T-helper 2 cell treated with Interferon-gamma antibody and Interleukin-4, amounts not matched to agents 5 μg/mL and 100 μg/mL, for 36 hours (primary cell): Measurements from ENCODE around the gene CFAP20.
"Not testable (repeated sequence)": the region's sequence is repeated elsewhere in the genome, so short reads cannot be mapped to it uniquely, and the experiment has no call there.

Source experiments
- DNase-seq: peaks from one replicate; pipeline ENCODE4 v3.0.0; 2021; ENCODE audit warnings: low spot score
- H3K27ac Mint-ChIP-seq: one replicate; pipeline ENCODE4 v1.8.0; 2021; ENCODE audit warnings: mild to moderate bottlenecking, mixed read lengths
- H3K27me3 Mint-ChIP-seq: one replicate; pipeline ENCODE4 v1.8.0; 2021; ENCODE audit warnings: low read depth, mixed read lengths
- H3K36me3 Mint-ChIP-seq: one replicate; pipeline ENCODE4 v1.8.0; 2021; ENCODE audit warnings: low read depth, mixed read lengths
- H3K4me1 Mint-ChIP-seq: one replicate; pipeline ENCODE4 v1.8.0; 2021; ENCODE audit warnings: low read depth, mixed read lengths
- H3K4me3 Mint-ChIP-seq: one replicate; pipeline ENCODE4 v1.8.0; 2022; ENCODE audit warnings: mild to moderate bottlenecking, moderate library complexity, mixed read lengths
- H3K9me3 Mint-ChIP-seq: one replicate; pipeline ENCODE4 v1.8.0; 2021; ENCODE audit warnings: mixed read lengths

CFAP20 gene

GRCh38 chr16:58098207-58099096, 30.7 kb downstream of the CFAP20 start:
- H3K4me1 Mint-ChIP-seq: peaks cover 10% of the 10 kb centered on the region

GRCh38 chr16:58096249-58096648, 32.9 kb downstream of the CFAP20 start:
- no peak for DNase-seq

More at GRCh38 chr16:58098207-58099096, 30.7 kb downstream of the CFAP20 start:
- H3K9me3 Mint-ChIP-seq: no peaks in the 10 kb centered on the region
- no peak overlapping the region for H3K4me3 Mint-ChIP-seq
- no peaks in the 10 kb centered on the region for H3K36me3 Mint-ChIP-seq
- no peak overlapping the region for H3K27ac Mint-ChIP-seq
- no peaks in the 10 kb centered on the region for H3K27me3 Mint-ChIP-seq
- DNase-seq: no peak

GRCh38 chr16:58095575-58095960, 33.6 kb downstream of the CFAP20 start:
- H3K27ac Mint-ChIP-seq, H3K27me3 Mint-ChIP-seq, H3K36me3 Mint-ChIP-seq, DNase-seq, H3K4me1 Mint-ChIP-seq, H3K9me3 Mint-ChIP-seq, H3K4me3 Mint-ChIP-seq: not testable (repeated sequence)

More at GRCh38 chr16:58096249-58096648, 32.9 kb downstream of the CFAP20 start:
- Mint-ChIP-seq H3K27ac (no peak overlapping the region), H3K9me3 (no peaks in the 10 kb centered on the region), H3K4me3 (no peak overlapping the region), H3K27me3 (no peaks in the 10 kb centered on the region), H3K36me3 (no peaks in the 10 kb centered on the region), H3K4me1 (peaks cover 10% of the 10 kb centered on the region)

GRCh38 chr16:58094791-58095574, 34.2 kb downstream of the CFAP20 start:
- Mint-ChIP-seq H3K36me3 (no peaks in the 10 kb centered on the region), H3K9me3 (no peaks in the 10 kb centered on the region), H3K4me1 (peaks cover 11% of the 10 kb centered on the region), H3K27me3 (no peaks in the 10 kb centered on the region), H3K4me3 (no peak overlapping the region), H3K27ac (no peak overlapping the region)
- no peak for DNase-seq

- Mint-ChIP-seq H3K4me1 (peaks cover 13% of the 10 kb centered on the region), H3K36me3 (no peaks in the 10 kb centered on the region), H3K4me3 (no peak overlapping the region), H3K9me3 (no peaks in the 10 kb centered on the region), H3K27ac (no peak overlapping the region), H3K27me3 (no peaks in the 10 kb centered on the region)
- DNase-seq: no peak
These were observed 35.2 kb downstream of the CFAP20 start for GRCh38 chr16:58094026-58094425.

- not testable (repeated sequence) for H3K27me3 Mint-ChIP-seq, DNase-seq, H3K36me3 Mint-ChIP-seq, H3K4me3 Mint-ChIP-seq, H3K9me3 Mint-ChIP-seq, H3K27ac Mint-ChIP-seq
- H3K4me1 Mint-ChIP-seq: peaks cover 10% of the 10 kb centered on the region
These were observed 38.8 kb downstream of the CFAP20 start for GRCh38 chr16:58090396-58090795.

- Mint-ChIP-seq H3K4me1 (peaks cover 5% of the 10 kb centered on the region), H3K9me3 (no peaks in the 10 kb centered on the region), H3K27me3 (no peaks in the 10 kb centered on the region), H3K27ac (no peak overlapping the region), H3K36me3 (no peaks in the 10 kb centered on the region), H3K4me3 (no peak overlapping the region)
- no peak for DNase-seq
These were observed 41.1 kb downstream of the CFAP20 start for GRCh38 chr16:58088091-58088490.

- no peak overlapping the region for H3K4me3 Mint-ChIP-seq
- H3K27me3 Mint-ChIP-seq: no peaks in the 10 kb centered on the region
- no peaks in the 10 kb centered on the region for H3K36me3 Mint-ChIP-seq
- DNase-seq: no peak
- H3K4me1 Mint-ChIP-seq: peaks cover 5% of the 10 kb centered on the region
- H3K9me3 Mint-ChIP-seq: no peaks in the 10 kb centered on the region
- H3K27ac Mint-ChIP-seq: no peak overlapping the region
These were observed 41.8 kb downstream of the CFAP20 start for GRCh38 chr16:58087209-58087913.

- H3K27ac Mint-ChIP-seq: no peak overlapping the region
- no peak for DNase-seq
- H3K9me3 Mint-ChIP-seq: no peaks in the 10 kb centered on the region
- no peak overlapping the region for H3K4me3 Mint-ChIP-seq
- peaks cover 5% of the 10 kb centered on the region for H3K4me1 Mint-ChIP-seq
- no peaks in the 10 kb centered on the region for H3K36me3 Mint-ChIP-seq
- no peaks in the 10 kb centered on the region for H3K27me3 Mint-ChIP-seq
These were observed 42.6 kb downstream of the CFAP20 start for GRCh38 chr16:58086381-58087208.

- DNase-seq: no peak
- H3K36me3 Mint-ChIP-seq: no peaks in the 10 kb centered on the region
- no peaks in the 10 kb centered on the region for H3K9me3 Mint-ChIP-seq
- H3K27ac Mint-ChIP-seq: no peak overlapping the region
- H3K27me3 Mint-ChIP-seq: no peaks in the 10 kb centered on the region
- H3K4me3 Mint-ChIP-seq: no peak overlapping the region
- H3K4me1 Mint-ChIP-seq: peaks cover 5% of the 10 kb centered on the region
These were observed 43.5 kb downstream of the CFAP20 start for GRCh38 chr16:58085584-58086251.

- DNase-seq: no peak
- H3K4me1 Mint-ChIP-seq: peaks cover 4% of the 10 kb centered on the region
- H3K27me3 Mint-ChIP-seq: no peaks in the 10 kb centered on the region
- no peak overlapping the region for H3K27ac Mint-ChIP-seq
- no peaks in the 10 kb centered on the region for H3K36me3 Mint-ChIP-seq
- H3K4me3 Mint-ChIP-seq: no peak overlapping the region
- H3K9me3 Mint-ChIP-seq: no peaks in the 10 kb centered on the region
These were observed 44.0 kb downstream of the CFAP20 start for GRCh38 chr16:58085171-58085570.

GRCh38 chr16:58084635-58085034, 44.5 kb downstream of the CFAP20 start:
- Mint-ChIP-seq H3K9me3 (no peaks in the 10 kb centered on the region), H3K27ac (no peak overlapping the region), H3K4me3 (no peak overlapping the region), H3K27me3 (no peaks in the 10 kb centered on the region), H3K4me1 (no peaks in the 10 kb centered on the region), H3K36me3 (no peaks in the 10 kb centered on the region)
- DNase-seq: no peak

GRCh38 chr16:58082381-58082780, 46.8 kb downstream of the CFAP20 start:
- H3K4me3 Mint-ChIP-seq: no peak overlapping the region
- no peaks in the 10 kb centered on the region for H3K36me3 Mint-ChIP-seq
- DNase-seq: no peak
- H3K4me1 Mint-ChIP-seq: no peaks in the 10 kb centered on the region
- no peak overlapping the region for H3K27ac Mint-ChIP-seq
- H3K27me3 Mint-ChIP-seq: no peaks in the 10 kb centered on the region
- H3K9me3 Mint-ChIP-seq: no peaks in the 10 kb centered on the region
